HG03354 (cell line): ENCODE measurements around the gene ACOXL.

Source experiments
- ATAC-seq: cut with Tn5 transposase; IDR thresholded peaks from one replicate; pipeline ENCODE4 v1.9.1; 2021; ENCODE audit warnings: mild to moderate bottlenecking; ENCODE audit not compliant: unreplicated experiment, poor library complexity, severe bottlenecking

Gene ACOXL

DNA sequence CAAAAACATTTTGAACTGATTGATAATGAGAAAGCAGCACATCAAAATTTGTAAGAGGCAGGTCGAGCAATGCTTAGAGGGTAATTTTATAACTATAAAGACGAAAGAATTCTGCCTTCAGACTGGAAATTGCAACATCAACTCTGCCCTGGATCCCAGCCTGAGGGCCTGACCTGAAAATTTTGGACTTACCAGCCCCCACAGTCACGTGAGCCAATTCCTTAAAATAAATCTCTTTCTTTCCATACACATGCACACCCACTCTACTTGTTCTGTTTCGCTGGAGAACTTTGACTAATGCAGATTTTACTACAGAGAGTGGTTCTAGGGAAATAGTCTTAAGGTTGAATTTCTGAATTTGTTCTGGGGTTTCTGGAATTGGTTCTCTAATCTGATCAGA, 14.6 kb upstream of the ACOXL start:
- ATAC-seq: no peak

- no peak for ATAC-seq
These were observed 14.0 kb upstream of the ACOXL start for GRCh38 chr2:110718382-110718781.

DNA sequence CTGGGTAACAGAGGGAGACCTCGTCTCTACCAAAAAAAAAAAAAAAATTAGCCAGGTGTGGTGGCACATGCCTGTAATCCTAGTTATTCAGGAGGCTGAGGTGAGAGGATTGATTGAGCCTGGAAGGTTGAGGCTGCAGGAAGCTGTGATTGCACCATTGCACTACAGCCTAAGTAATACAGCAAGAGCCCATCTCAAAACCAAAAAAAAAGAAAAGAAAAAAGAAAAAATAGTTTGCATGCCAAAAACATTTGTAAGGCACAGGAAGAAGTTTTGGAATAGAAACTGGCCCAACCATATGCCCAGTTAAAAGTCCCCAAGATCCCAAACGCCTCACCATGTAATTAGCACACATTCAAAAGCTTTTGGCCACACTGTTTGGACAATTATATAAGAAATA, 13.4 kb upstream of the ACOXL start:
- ATAC-seq: no peak

DNA sequence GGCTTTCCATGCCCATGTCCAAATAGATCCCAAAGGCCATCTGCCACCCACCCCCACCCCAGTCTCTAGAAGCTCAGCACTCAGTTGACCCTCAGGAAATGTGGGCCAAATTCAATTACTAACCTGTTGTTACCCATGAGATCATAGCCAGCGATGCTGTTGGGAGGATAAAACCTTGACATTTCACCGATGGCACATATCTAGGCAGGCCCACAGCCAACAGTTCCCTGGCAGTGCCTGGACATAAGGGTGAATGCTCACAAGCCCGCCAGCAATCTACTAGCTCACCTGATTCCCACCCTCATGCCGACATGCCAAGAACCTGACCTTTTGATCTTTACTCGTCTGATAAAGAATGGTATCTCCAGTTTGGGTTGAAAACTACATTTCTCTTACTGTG, 11.8 kb upstream of the ACOXL start:
- ATAC-seq: no peak

DNA sequence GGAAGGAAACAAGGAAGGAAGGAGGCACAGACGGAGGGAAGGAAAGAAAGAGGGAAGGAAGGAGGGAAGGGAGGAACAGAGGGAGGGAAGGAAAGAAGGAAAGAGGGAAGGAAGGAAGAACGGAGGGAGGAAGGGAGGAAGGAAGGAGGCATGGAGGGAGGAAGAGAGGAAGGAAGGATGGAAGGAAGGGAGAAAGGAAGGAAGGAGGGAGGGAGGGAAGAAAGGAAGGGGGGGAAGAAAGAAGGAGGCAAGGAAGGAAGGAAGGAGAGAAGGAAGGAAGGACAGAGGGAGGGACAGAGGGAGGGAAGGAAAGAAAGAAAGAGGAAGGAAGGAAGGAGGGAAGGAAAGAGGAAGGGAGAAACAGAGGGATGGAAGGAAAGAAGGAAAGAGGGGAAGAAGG, 7.6 kb upstream of the ACOXL start:
- ATAC-seq: no peak

- ATAC-seq: no peak
These were observed 7.0 kb upstream of the ACOXL start for GRCh38 chr2:110725370-110725769.

- ATAC-seq: no peak
These were observed 6.5 kb upstream of the ACOXL start for GRCh38 chr2:110725859-110726258.

GRCh38 chr2:110726285-110726684, 6.1 kb upstream of the ACOXL start:
- ATAC-seq: no peak

GRCh38 chr2:110727923-110728322, 4.5 kb upstream of the ACOXL start:
- ATAC-seq: no peak

GRCh38 chr2:110729106-110729505, 3.3 kb upstream of the ACOXL start:
- no peak for ATAC-seq

DNA sequence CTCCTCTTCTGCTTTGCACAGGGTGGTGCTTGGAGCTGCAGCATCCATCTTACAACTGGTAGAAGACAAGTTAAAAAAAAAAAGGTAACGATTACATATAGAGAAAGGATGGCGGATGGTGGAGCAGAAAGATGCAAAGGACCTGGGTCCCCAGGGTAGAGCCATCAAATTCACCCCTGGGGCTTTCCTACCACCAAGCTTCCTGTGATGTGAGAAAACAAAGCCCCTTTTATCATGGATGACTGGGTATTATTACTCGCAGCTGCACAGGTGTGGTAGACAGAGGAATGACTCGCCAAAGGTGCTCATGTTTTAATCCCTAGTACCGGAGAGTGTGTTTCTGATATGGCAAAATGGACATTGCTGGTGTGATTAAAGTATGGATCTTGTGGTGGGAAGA, 1.3 kb upstream of the ACOXL start:
- no peak for ATAC-seq

DNA sequence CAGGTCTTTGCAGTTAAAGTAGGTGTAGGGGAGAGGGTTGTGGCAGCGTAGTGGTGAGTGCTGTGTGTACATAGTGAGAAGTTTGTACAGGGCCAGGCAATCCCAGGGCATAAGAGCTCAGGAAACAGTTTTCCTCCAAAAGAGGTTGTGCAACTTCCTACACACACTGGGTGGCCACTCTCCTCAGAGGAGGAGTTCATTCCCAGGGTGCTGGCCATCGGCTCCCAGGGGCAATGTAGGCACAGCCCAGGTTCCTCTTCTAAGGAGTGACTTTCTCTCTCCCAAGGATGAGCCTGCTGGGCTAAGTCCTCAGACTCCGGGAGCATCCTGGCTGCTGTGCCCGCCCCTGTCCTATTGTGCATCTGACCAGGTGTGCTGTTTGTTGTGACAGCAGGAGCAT, 3.0 kb downstream of the ACOXL start:
- ATAC-seq: no peak

- ATAC-seq: no peak
These were observed 5.4 kb downstream of the ACOXL start for GRCh38 chr2:110737783-110738182.

- ATAC-seq: no peak
These were observed 8.5 kb downstream of the ACOXL start for GRCh38 chr2:110740747-110741349.

DNA sequence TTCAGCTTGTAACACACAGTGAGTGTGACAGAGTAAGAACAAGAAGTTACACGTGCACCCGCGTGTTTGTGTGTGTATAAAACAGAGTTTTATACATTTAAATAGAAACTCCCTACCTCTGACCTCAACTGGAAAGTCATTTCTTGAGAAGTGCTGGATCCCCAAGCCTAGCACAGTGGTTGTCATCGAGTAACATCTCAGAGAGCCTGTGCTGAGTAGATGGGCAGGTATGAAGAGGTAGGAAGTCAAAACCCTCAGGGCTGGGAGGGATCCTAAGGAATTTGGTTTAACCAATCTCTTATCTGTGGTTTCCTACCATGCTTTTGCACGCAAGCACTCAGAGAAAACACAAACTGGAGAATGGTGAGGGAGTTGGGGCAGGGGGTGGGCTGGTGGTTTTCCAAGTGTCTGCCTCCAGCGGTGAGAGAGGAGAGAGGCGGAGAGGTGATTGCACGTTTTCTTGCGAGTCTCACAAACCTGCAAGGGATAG, 9.2 kb downstream of the ACOXL start:
- ATAC-seq: no peak

GRCh38 chr2:110742412-110742811, 10.0 kb downstream of the ACOXL start:
- no peak for ATAC-seq

GRCh38 chr2:110743600-110743999, 11.2 kb downstream of the ACOXL start:
- no peak for ATAC-seq

- ATAC-seq: no peak
These were observed 12.1 kb downstream of the ACOXL start for GRCh38 chr2:110744429-110744828.

- ATAC-seq: no peak
These were observed 12.7 kb downstream of the ACOXL start for GRCh38 chr2:110745048-110745447.

DNA sequence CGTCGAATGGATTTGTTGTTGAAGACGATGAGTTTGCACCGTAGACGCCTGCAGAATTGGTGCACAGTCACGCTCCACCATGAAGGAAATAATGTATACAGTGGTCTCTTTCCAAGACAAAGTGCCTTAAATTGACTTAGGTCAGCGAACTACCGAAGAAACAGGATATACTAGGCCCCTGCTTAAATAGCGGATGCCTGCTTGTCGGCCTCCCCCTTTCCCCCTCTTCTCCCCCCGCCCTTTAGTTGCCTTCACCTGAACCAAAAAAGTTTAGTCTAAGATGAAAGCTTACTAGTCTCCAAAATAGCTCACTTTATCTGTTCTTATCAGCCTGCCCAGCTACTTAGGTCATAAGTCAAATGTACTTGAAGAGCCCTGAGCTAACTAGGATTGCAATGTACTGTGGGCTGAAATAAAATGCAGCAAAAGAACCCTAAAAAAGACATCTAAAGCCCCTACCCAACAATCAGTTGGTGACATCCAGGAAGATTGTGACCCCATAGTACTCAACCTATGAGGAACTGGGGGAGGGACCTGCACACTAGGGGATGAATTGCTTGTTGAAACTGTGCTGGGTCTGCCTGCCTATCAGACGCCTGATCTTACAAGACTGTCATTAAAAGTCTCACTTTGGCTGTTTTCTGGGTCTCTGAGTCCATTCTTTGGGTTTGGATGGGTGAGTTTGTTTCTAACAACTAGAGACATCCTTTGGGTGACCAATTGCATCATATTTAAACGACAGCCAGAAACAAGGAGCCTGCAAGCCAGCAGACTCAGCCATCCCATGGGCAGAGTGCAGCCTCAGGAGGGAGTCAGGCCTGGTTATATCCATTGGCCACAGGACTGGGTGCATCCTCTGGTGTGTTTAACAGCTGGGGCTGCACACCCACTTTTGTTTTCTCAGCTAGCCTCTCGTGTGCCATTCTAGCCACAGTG, 14.5 kb downstream of the ACOXL start:
- ATAC-seq: no peak
